Astrocyte (in vitro differentiated cells and primary cell): ENCODE data around the gene ATP2C2.

Experiments
- EZH2 ChIP-seq: IDR thresholded peaks from 2 replicates; pipeline ENCODE4 v1.6.1; 2012; ENCODE audit warnings: mild to moderate bottlenecking, low read length, inconsistent platforms; ENCODE audit not compliant: insufficient read depth
- TF ChIP-seq, protein P1 (sequence below): IDR thresholded peaks from 2 replicates; pipeline ENCODE4 v1.5.1; 2011; ENCODE audit warnings: low read depth, mild to moderate bottlenecking, inconsistent platforms, low read length, moderate library complexity; ENCODE audit not compliant: insufficient read depth

DNA sequence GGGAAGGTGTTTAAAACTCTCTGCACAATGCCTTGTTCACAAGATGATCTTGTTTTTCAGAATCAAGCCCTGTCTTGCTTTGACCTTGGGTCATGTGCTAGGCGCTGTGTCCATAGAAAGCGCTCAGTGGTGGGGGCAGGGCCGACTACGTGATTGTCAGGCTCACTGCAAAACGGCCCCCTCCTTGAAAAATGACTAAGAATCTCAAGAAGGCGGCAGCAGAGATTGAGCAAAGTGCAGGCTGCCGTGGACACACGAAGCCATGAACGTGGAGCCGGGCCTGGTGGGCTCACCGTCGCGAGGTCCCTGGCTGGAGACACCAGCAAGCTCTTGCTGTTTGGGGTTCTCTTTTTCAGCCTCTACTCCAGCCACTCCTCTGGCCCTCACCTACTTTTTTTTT, 10.2 kb downstream of the ATP2C2 start:
- TF ChIP-seq, protein P1, sequence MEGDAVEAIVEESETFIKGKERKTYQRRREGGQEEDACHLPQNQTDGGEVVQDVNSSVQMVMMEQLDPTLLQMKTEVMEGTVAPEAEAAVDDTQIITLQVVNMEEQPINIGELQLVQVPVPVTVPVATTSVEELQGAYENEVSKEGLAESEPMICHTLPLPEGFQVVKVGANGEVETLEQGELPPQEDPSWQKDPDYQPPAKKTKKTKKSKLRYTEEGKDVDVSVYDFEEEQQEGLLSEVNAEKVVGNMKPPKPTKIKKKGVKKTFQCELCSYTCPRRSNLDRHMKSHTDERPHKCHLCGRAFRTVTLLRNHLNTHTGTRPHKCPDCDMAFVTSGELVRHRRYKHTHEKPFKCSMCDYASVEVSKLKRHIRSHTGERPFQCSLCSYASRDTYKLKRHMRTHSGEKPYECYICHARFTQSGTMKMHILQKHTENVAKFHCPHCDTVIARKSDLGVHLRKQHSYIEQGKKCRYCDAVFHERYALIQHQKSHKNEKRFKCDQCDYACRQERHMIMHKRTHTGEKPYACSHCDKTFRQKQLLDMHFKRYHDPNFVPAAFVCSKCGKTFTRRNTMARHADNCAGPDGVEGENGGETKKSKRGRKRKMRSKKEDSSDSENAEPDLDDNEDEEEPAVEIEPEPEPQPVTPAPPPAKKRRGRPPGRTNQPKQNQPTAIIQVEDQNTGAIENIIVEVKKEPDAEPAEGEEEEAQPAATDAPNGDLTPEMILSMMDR, result no peak
- TF ChIP-seq EZH2, result no peak
